GM19193 (cell line): ENCODE data around the gene CABCOCO1.

Source experiments
- POLR2A ChIP-seq: IDR thresholded peaks from 4 replicates; pipeline ENCODE4 v1.6.1; 2011; ENCODE audit not compliant: insufficient read depth, insufficient read length; ENCODE audit errors: extremely low read depth

CABCOCO1 gene

GRCh38 chr10:61733358-61733940 is 70.7 kb downstream of the CABCOCO1 start:
- TF ChIP-seq POLR2A, result no peak

GRCh38 chr10:61735882-61736281 is 73.2 kb downstream of the CABCOCO1 start:
- TF ChIP-seq POLR2A, result no peak

- no peak for TF ChIP-seq POLR2A
Measured at GRCh38 chr10:61742812-61743211, 80.1 kb downstream of the CABCOCO1 start.

- no peak for TF ChIP-seq POLR2A
Measured at GRCh38 chr10:61744469-61744868, 81.7 kb downstream of the CABCOCO1 start.

DNA sequence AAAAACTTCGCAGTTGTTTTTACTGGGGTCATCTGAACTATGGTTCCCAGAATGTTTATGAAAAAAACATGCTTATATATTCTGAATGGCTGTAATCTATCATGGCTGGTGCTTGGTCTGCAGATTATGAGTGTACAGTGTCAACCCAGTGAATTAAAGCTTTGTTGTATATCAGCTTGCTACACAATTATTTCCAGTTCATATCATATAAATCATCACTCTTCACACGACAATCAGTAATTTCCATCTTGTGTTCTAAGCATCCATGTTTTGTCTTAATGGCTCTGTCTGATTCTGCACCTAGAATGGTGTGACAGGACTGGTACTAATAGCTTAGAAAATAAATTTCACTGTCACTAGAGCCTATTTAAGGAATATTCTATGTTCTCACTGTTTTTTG is 83.6 kb downstream of the CABCOCO1 start:
- no peak for TF ChIP-seq POLR2A

DNA sequence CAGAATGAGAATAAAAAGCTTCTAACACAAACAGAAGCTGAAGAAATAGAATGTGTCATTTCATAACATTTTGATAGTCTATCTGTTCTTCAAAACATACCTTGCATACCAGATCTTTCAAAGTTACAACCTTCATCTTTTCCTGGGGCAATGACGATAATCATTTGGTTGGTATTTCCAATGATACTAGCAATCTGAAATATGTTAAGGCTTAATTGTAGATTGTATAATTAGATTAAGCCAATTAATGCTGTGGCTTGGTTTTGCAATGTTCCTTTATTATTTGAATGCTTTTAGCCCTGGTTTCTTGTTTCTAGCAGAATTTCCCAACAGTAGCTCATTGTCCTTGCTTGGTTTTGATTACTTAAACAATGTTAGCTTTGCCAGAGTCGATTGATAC is 84.6 kb downstream of the CABCOCO1 start:
- no peak for TF ChIP-seq POLR2A

GRCh38 chr10:61749291-61749690 is 86.6 kb downstream of the CABCOCO1 start:
- no peak for TF ChIP-seq POLR2A

GRCh38 chr10:61750943-61751471 is 88.3 kb downstream of the CABCOCO1 start:
- no peak for TF ChIP-seq POLR2A

DNA sequence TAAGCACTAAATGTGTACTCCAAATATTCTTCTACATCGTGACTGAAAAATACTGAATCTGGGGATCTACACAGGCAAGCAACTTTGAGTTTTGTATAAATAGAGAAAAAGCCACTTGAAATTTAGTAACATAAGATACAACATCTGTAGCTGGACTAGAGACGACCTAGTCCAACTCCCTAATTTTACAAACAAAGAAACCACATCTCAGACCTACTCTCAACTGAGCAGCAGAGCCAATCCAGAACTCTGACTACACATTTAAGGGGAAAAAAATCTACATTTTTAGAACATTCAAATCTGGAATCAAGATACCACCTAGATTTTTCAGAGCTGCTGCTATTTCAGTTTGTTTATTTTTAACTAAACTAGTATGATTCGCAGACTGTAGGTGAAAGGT is 88.9 kb downstream of the CABCOCO1 start:
- TF ChIP-seq POLR2A, result no peak

DNA sequence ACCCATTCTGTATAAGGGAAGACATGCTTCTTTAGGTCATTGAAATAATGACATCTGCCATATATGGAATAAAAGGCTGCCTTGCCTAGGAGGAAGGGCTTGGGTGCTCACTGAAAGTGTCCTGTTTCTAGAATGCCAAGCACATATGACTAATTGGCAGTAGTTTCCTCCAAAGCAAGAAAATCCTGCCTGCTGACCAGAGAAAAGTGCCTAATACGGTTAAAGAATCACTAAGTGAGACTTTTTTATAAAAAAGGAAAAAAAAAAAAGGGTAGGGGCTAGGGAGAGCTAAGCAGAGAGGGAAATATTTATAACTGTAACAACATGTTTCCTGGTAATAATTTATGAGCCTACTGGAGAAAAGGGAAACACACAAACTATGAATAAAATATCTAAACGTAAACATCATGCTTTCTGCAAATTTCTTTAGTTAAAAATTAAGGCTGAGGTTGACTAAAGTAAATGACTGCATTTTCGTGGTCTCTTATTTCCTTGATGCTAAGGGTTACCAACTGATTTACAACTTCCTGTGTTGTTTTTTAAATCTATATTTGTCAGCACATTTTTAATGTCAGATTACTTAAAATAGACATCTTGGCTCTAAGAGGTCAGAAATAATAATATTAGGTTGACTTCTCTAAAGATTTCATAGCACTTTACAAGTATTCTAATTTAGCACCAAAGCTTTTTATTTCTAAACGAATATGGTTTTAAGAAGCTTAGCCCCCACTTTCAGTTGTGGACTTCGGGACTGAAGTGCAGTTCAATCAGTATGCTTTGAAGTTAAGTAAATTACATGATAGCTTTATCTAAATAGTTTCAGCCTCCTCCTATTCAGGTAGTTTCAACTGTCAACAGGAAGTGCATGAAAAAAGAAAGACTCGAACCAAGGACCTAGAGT is 89.6 kb downstream of the CABCOCO1 start:
- no peak for TF ChIP-seq POLR2A

DNA sequence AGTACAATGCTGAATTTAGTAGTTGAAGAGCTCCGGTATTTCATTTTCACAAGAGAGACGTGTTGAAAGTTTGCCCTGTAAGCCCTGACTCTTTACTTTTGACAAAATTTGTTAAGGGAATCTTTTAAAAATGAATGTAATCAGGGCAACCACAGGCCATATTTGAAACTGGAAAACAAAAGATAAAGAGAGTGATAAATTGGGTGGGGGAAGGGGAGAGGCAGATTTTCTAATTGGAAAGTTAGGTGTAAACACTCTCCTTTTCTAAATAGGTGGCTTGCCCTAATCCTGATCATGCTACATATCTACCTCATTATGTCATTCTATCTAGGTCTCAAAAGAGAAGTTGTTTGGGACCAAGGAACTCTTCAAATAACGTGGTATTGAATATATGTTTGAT is 90.7 kb downstream of the CABCOCO1 start:
- no peak for TF ChIP-seq POLR2A

DNA sequence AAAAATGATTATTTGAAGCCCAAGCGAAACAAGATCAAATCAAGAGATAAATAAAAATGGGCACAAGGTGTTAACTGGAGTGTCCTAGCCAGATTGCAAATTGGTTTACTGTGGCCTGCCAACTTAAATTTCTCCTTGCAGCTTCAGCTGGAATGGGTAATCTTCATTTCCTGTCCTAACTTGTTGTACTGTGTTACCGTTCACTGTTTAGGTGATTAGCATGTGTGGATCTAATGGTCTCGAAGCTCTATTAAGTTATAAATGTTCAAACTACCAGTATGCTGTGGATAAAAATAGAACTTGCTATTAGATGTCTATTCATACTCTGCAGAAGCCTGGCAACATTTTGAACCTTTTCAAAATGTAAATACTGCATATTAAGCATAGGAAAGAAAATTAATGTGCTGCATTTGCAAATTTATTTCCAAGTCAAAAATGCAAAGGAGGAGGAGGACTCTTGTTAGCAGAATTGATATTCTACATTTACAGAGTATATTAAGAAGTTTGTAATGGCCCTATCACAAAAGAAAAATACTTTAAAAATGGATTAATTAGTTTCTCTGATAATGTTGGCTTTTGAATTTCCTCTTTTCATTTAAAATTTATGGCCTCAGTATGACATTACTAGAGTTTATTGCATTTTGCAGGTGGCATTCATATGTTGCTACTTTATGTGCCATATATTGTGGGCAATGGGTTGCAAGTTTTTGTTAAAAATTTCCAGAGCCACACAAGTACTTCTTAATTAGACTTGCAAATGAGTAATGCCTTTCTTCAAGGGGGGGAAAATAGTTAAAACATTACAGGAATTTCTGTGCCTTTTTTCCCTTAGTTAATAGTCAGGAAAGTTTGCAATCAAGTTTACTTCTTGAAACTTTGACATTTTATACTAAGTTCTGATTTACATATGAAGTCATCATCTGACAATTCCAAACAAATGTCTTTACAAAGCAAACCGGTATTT is 92.1 kb downstream of the CABCOCO1 start:
- no peak for TF ChIP-seq POLR2A

GRCh38 chr10:61757001-61757400 is 94.3 kb downstream of the CABCOCO1 start:
- no peak for TF ChIP-seq POLR2A

GRCh38 chr10:61757525-61758397 is 95.0 kb downstream of the CABCOCO1 start:
- TF ChIP-seq POLR2A, result no peak
